ENCODE results near the gene IGFBP7. TPM values are rescaled to one million over a fixed set of nuclear protein-coding genes. Genes with fewer than 3 reads are reported as not detected.

Gene IGFBP7
- total and polyA plus RNA-seq, 2 of the 8 experiments (the other 6 are each of a cell fraction or from before 2014, with no cell fraction given) = 0.17 to 0.48 TPM

DNA sequence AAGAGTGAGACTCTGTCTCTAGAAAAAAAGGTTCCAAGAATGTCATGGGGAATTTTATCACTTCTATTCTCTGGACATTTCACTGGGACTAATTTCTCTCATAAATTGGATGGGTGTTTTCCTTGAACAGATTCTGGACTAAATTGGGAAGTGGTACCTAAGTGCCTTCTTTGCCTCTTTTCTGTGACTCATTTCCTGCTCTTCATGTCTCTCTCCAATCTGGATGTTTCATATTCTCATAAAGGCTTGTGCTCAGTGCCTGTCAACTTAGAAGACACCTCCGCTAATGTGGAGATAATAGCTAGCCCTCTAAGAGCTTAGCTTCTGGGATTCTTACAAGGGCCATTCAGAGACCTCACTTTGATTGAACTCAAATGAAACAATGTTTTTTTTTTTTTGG lies 38.0 kb upstream of the IGFBP7 start:
- Histone ChIP-seq H3K56ac (replicated peaks; ENCODE audit: insufficient read length, low read depth, low read length) (no peak overlapping the region), H3K18ac (ENCODE audit: extremely low read depth, low read length) (no peak overlapping the region), H3K14ac (ENCODE audit: insufficient read length) (no peak overlapping the region), H3K23ac (ENCODE audit: insufficient read length) (no peak overlapping the region), H3K79me1 (ENCODE audit: low read depth, low read length) (no peaks in the 10 kb centered on the region), H2AK5ac (ENCODE audit: low read depth, low read length) (no peak overlapping the region), H4K5ac (ENCODE audit: insufficient read length, low read depth, low read length) (no peak overlapping the region), H2BK12ac (ENCODE audit: low read depth, low read length) (no peak overlapping the region), H3K4ac (replicated peaks; ENCODE audit: insufficient read length, low read depth, low read length) (no peak overlapping the region), H2BK15ac (ENCODE audit: low read length) (no peak overlapping the region), H4K20me1 (replicated peaks in 1 of 2; ENCODE audit: control insufficient read depth in 1 of 2, insufficient read depth in 2 of 2, low read length in 2 of 2) (no peaks in the 10 kb centered on the region), H2AFZ (ENCODE audit: low read length) (no peak overlapping the region), H3K9me3 (ENCODE audit: insufficient read depth in 2 of 2, low read depth in 1 of 2, low read length in 1 of 2) (no peaks in the 10 kb centered on the region), H3K23me2 (ENCODE audit: low read depth, low read length) (no peaks in the 10 kb centered on the region), H3K36me3 (ENCODE audit: control insufficient read depth in 2 of 4, insufficient read depth in 4 of 4, low read length in 3 of 4) (no peaks in the 10 kb centered on the region; a peak in 1 of 8 replicates), H4K91ac (replicated peaks; ENCODE audit: insufficient read length, low read length) (no peak overlapping the region), H2BK120ac (replicated peaks; ENCODE audit: low read depth, low read length) (no peak overlapping the region), H3K27ac (ENCODE audit: low read depth, low read length) (no peak overlapping the region), H3K4me2 (ENCODE audit: insufficient read depth in 1 of 2, low read depth in 2 of 2, low read length in 2 of 2) (no peak overlapping the region), H3K79me2 (ENCODE audit: control insufficient read depth in 1 of 2, insufficient read depth in 2 of 2, low read length in 2 of 2) (no peaks in the 10 kb centered on the region), H2BK20ac (ENCODE audit: low read length) (no peak overlapping the region), H3K4me3 (ENCODE audit: extremely low read depth in 1 of 4, insufficient read depth in 2 of 4, low read depth in 3 of 4, low read length in 4 of 4) (no peak overlapping the region), H3K4me1 (replicated peaks in 1 of 4; ENCODE audit: control insufficient read depth in 3 of 4, insufficient read depth in 4 of 4, low read length in 3 of 4) (peaks cover 0 to 4% (median under 1%) of the 10 kb centered on the region in 4 experiments; a peak in 2 of 7 replicates), H4K8ac (ENCODE audit: extremely low read depth, insufficient read depth, low read length) (no peak overlapping the region), H3K9ac (replicated peaks in 1 of 4; ENCODE audit: extremely low read depth in 1 of 4, low read depth in 3 of 4, low read length in 3 of 4) (no peak overlapping the region), H3K27me3 (replicated peaks in 1 of 4; ENCODE audit: control insufficient read depth in 3 of 4, extremely low read depth in 1 of 4, insufficient read depth in 3 of 4, low read length in 3 of 4) (peaks cover 0 to 4% (median 2%) of the 10 kb centered on the region in 4 experiments; a peak in 1 of 7 replicates), H2BK5ac (ENCODE audit: low read depth, low read length) (no peak overlapping the region)
- 96% methylated on average over 1 of the region's 1 CpG; no CpG with 5 or more reads in 1 of the 2 experiments for WGBS, 2 experiments (ENCODE audit: extremely low coverage in 1 of 2, insufficient coverage in 1 of 2, insufficient read length in 1 of 2, insufficient replicate concordance in 2 of 2, low coverage in 1 of 2, low lambda C conversion rate in 2 of 2, missing lambda C conversion rate in 1 of 2)
- ChIA-PET CTCF (ENCODE audit: partially characterized antibody) (interaction anchor here (0.6 to 2.4 kb wide), 6 partner anchors 12 to 312 kb away, joined by 3 to 9 read pairs (median 4); no protein-coding TSS in a partner anchor), POLR2A (ENCODE audit: partially characterized antibody) (no interaction called here)
- FAIRE-seq = no peak
- no peak for DNase-seq (ENCODE audit: low read depth in 1 of 2, low spot score in 2 of 2)
- no peak for TF ChIP-seq TBP (IDR thresholded peaks at IDR 0.05; ENCODE audit: low read depth, low read length)
- TF ChIP-seq, protein P1, sequence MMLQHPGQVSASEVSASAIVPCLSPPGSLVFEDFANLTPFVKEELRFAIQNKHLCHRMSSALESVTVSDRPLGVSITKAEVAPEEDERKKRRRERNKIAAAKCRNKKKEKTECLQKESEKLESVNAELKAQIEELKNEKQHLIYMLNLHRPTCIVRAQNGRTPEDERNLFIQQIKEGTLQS (IDR thresholded peaks at IDR 0.05; ENCODE audit: insufficient read depth, low read depth, low read length) = no peak
- no peak for TF ChIP-seq SP1 (IDR thresholded peaks at IDR 0.05; ENCODE audit: low read depth, low read length)
- TF ChIP-seq PHF8 (conservative IDR thresholded peaks at IDR 0.05; ENCODE audit: low read depth, low read length) = no peak
